H1 (cell line): ENCODE data around the gene KRTAP1-5. TPM values are rescaled to one million over a fixed set of nuclear protein-coding genes. Genes with fewer than 3 reads are reported as not detected.

Source experiments
- CTCF ChIA-PET: fragments of 300-600 bp; sonication (Branson Sonifier 250); formaldehyde crosslinking; loops from one replicate; lab custom pipeline; 2021; ENCODE audit not compliant: partially characterized antibody; lab: Charles Lee
- POLR2A ChIA-PET: fragments of 300-600 bp; sonication (Branson Sonifier 250); formaldehyde crosslinking; loops from one replicate; lab custom pipeline; 2021; ENCODE audit warnings: inconsistent platforms; ENCODE audit not compliant: partially characterized antibody; lab: Charles Lee
- DNase-seq, 2 experiments: peaks; one replicate each; pipeline versions ENCODE4 v3.0.0 to v3.0.0-alpha.2; 2010 to 2022; ENCODE audit warnings: low spot score in 2 of 2, low read depth in 1 of 2, mixed read lengths in 1 of 2
- FAIRE-seq: peaks from 2 replicates; lab custom pipeline; 2011; peaks lifted over from hg19 to GRCh38; lab: Jason Lieb, UNC
- H2AFZ ChIP-seq: 2 replicates; pipeline ENCODE4 v1.8.1; 2012; ENCODE audit warnings: low read length, inconsistent platforms
- H2AK5ac ChIP-seq: 2 replicates; pipeline ENCODE4 v1.6.1; 2013; ENCODE audit warnings: low read depth, low read length
- H2BK120ac ChIP-seq: replicated peaks from 2 replicates; pipeline ENCODE3; 2013; ENCODE audit warnings: low read depth, low read length, inconsistent platforms
- H2BK12ac ChIP-seq: 2 replicates; pipeline ENCODE4 v1.6.1; 2013; ENCODE audit warnings: low read depth, low read length
- H2BK15ac ChIP-seq: 2 replicates; pipeline ENCODE4 v1.6.1; 2013; ENCODE audit warnings: low read length
- H2BK20ac ChIP-seq: 2 replicates; pipeline ENCODE4 v1.6.1; 2013; ENCODE audit warnings: low read length
- H2BK5ac ChIP-seq: 2 replicates; pipeline ENCODE4 v1.6.1; 2013; ENCODE audit warnings: low read depth, low read length
- H3K14ac ChIP-seq: 2 replicates; pipeline ENCODE4 v1.6.1; 2013; ENCODE audit warnings: inconsistent platforms; ENCODE audit not compliant: insufficient read length
- H3K18ac ChIP-seq: 2 replicates; pipeline ENCODE4 v1.6.1; 2013; ENCODE audit warnings: low read length; ENCODE audit errors: extremely low read depth
- H3K23ac ChIP-seq: 2 replicates; pipeline ENCODE4 v1.6.1; 2013; ENCODE audit warnings: inconsistent platforms; ENCODE audit not compliant: insufficient read length
- H3K23me2 ChIP-seq: 2 replicates; pipeline ENCODE4 v1.6.1; 2013; ENCODE audit warnings: low read depth, low read length
- H3K27ac ChIP-seq: 2 replicates; pipeline ENCODE4 v1.6.1; 2011; ENCODE audit warnings: low read depth, low read length, inconsistent platforms
- H3K27me3 ChIP-seq, 4 experiments: replicated peaks in 1 of 4; 1 replicate in 1 of 4; 2 replicates in 3 of 4; pipeline versions ENCODE4 v1.6.1 to v1.8.1; 2011 to 2013; ENCODE audit warnings: low read length in 3 of 4, mild to moderate bottlenecking in 3 of 4, inconsistent platforms in 2 of 4, mixed read lengths in 2 of 4, moderate library complexity in 1 of 4; ENCODE audit not compliant: control insufficient read depth in 3 of 4, insufficient read depth in 3 of 4; ENCODE audit errors: extremely low read depth in 1 of 4
- H3K36me3 ChIP-seq, 4 experiments: 2 replicates each; pipeline versions ENCODE4 v1.6.1 to v1.8.1; 2011 to 2013; ENCODE audit warnings: mild to moderate bottlenecking in 4 of 4, low read length in 3 of 4, moderate library complexity in 2 of 4, control low read depth in 1 of 4, inconsistent platforms in 1 of 4; ENCODE audit not compliant: insufficient read depth in 4 of 4, control insufficient read depth in 2 of 4
- H3K4ac ChIP-seq: replicated peaks from 2 replicates; pipeline ENCODE3; 2013; ENCODE audit warnings: low read length, low read depth, mixed read lengths, inconsistent platforms; ENCODE audit not compliant: insufficient read length
- H3K4me1 ChIP-seq, 4 experiments: replicated peaks in 1 of 4; 1 replicate in 1 of 4; 2 replicates in 3 of 4; pipeline versions ENCODE4 v1.6.1 to v1.8.1; 2011 to 2013; ENCODE audit warnings: low read length in 3 of 4, inconsistent platforms in 2 of 4, mixed read lengths in 1 of 4; ENCODE audit not compliant: insufficient read depth in 4 of 4, control insufficient read depth in 3 of 4
- H3K4me2 ChIP-seq, 2 experiments: 2 replicates each; pipeline versions ENCODE4 v1.6.1 to v1.8.1; 2011 to 2013; ENCODE audit warnings: low read depth in 2 of 2, low read length in 2 of 2, control low read depth in 1 of 2, inconsistent platforms in 1 of 2, mild to moderate bottlenecking in 1 of 2; ENCODE audit not compliant: insufficient read depth in 1 of 2
- H3K4me3 ChIP-seq, 4 experiments: fragments of 200-600, 300-600 bp in 1 of 4; sonication (generic), shearing (Covaris generic), sonication (Bioruptor Twin) in 1 of 4; 2 replicates each; pipeline versions ENCODE4 v1.5.1 to v1.8.1; 2011 to 2016; ENCODE audit warnings: low read length in 4 of 4, low read depth in 3 of 4, control low read depth in 2 of 4, inconsistent platforms in 2 of 4, mild to moderate bottlenecking in 2 of 4, mixed read lengths in 1 of 4, moderate library complexity in 1 of 4; ENCODE audit not compliant: insufficient read depth in 2 of 4; ENCODE audit errors: extremely low read depth in 1 of 4
- H3K56ac ChIP-seq: replicated peaks from 2 replicates; pipeline ENCODE3; 2013; ENCODE audit warnings: low read depth, mild to moderate bottlenecking, mixed read lengths, low read length, inconsistent platforms; ENCODE audit not compliant: insufficient read length
- H3K79me1 ChIP-seq: 2 replicates; pipeline ENCODE4 v1.6.1; 2013; ENCODE audit warnings: low read depth, low read length, control low read depth
- H3K79me2 ChIP-seq, 2 experiments: 2 replicates each; pipeline versions ENCODE4 v1.6.1 to v1.8.1; 2012 to 2013; ENCODE audit warnings: low read length in 2 of 2, mild to moderate bottlenecking in 2 of 2, inconsistent platforms in 1 of 2; ENCODE audit not compliant: insufficient read depth in 2 of 2, control insufficient read depth in 1 of 2
- H3K9ac ChIP-seq, 4 experiments: replicated peaks in 1 of 4; 1 replicate in 1 of 4; 2 replicates in 3 of 4; pipeline versions ENCODE4 v1.6.1 to v1.8.1; 2011 to 2013; ENCODE audit warnings: low read depth in 3 of 4, low read length in 3 of 4, control low read depth in 2 of 4, mild to moderate bottlenecking in 2 of 4, moderate library complexity in 2 of 4, inconsistent platforms in 1 of 4; ENCODE audit errors: extremely low read depth in 1 of 4
- H3K9me3 ChIP-seq, 2 experiments: 2 replicates each; pipeline versions ENCODE4 v1.6.1 to v1.8.1; 2012 to 2013; ENCODE audit warnings: mild to moderate bottlenecking in 2 of 2, moderate library complexity in 2 of 2, control low read depth in 1 of 2, inconsistent platforms in 1 of 2, low read depth in 1 of 2, low read length in 1 of 2, mixed read lengths in 1 of 2; ENCODE audit not compliant: insufficient read depth in 2 of 2
- H4K20me1 ChIP-seq, 2 experiments: replicated peaks in 1 of 2; 2 replicates each; pipeline versions ENCODE3 to v1.8.1; 2011 to 2013; ENCODE audit warnings: inconsistent platforms in 2 of 2, low read length in 2 of 2, mild to moderate bottlenecking in 1 of 2; ENCODE audit not compliant: insufficient read depth in 2 of 2, control insufficient read depth in 1 of 2
- H4K5ac ChIP-seq: 2 replicates; pipeline ENCODE4 v1.6.1; 2013; ENCODE audit warnings: low read length, low read depth, mixed read lengths, inconsistent platforms; ENCODE audit not compliant: insufficient read length
- H4K8ac ChIP-seq: 2 replicates; pipeline ENCODE4 v1.8.0; 2013; ENCODE audit warnings: mild to moderate bottlenecking, moderate library complexity, low read length, inconsistent platforms; ENCODE audit not compliant: insufficient read depth; ENCODE audit errors: extremely low read depth
- H4K91ac ChIP-seq: replicated peaks from 2 replicates; pipeline ENCODE3; 2013; ENCODE audit warnings: low read length, mixed read lengths, inconsistent platforms; ENCODE audit not compliant: insufficient read length
- ASH2L ChIP-seq: fragments of 200-600, 300-600 bp; sonication (generic); IDR thresholded peaks from one replicate; pipeline ENCODE4 v1.7.1; 2017; ENCODE audit warnings: low read length
- BCL11A ChIP-seq, 2 experiments: IDR thresholded peaks; one replicate each; pipeline ENCODE4 v1.6.1; 2011; ENCODE audit warnings: low read depth in 2 of 2, low read length in 2 of 2, mild to moderate bottlenecking in 2 of 2
- CEBPB ChIP-seq: IDR thresholded peaks from 2 replicates; pipeline ENCODE4 v1.6.1; 2012; ENCODE audit warnings: low read depth, low read length
- POLR2A ChIP-seq, 2 experiments: IDR thresholded peaks; 1 replicate in 1 of 2; 2 replicates in 1 of 2; pipeline ENCODE4 v1.6.1; 2011; ENCODE audit warnings: low read depth in 2 of 2, low read length in 2 of 2, mild to moderate bottlenecking in 2 of 2; ENCODE audit errors: control extremely low read depth in 1 of 2
- POLR2AphosphoS5 ChIP-seq: IDR thresholded peaks from 2 replicates; pipeline ENCODE4 v1.6.1; 2011; ENCODE audit warnings: low read depth, low read length
- WGBS, 2 experiments: shearing (Covaris generic) in 1 of 2; methylation state at CpG; one replicate each; pipeline versions ENCODE4 v1.1.6 to v1.1.7; 2013 to 2015; ENCODE audit warnings: low lambda C conversion rate in 2 of 2, mixed read lengths in 2 of 2, inconsistent platforms in 1 of 2, low coverage in 1 of 2, missing lambda C conversion rate in 1 of 2; ENCODE audit not compliant: insufficient replicate concordance in 2 of 2, insufficient coverage in 1 of 2, insufficient read length in 1 of 2; ENCODE audit errors: extremely low coverage in 1 of 2, missing lambda C conversion rate in 1 of 2; 5-methylcytosine and 5-hydroxymethylcytosine counted together
- polyA plus RNA-seq, 7 experiments: library from polyadenylated mRNA; depleted of rRNA in 3 of 7; stranded (reverse) in 5 of 7; unstranded in 2 of 7; fragments of >200 nt in 5 of 7; fragments of 200-250 nt in 2 of 7; gene quantifications; 1 replicate in 5 of 7; 2 replicates in 1 of 7; 4 replicates in 1 of 7; pipeline versions ENCODE4 v1.2.1 to v1.2.3, GENCODE V29; 2011 to 2013; ENCODE audit warnings: missing spikeins in 2 of 7, mixed read lengths in 2 of 7
- total RNA-seq: library from RNA; stranded (reverse); fragmentation: NEBNext Ultra II Directional; extraction: Animal tissue kit (Norgen Biotek cat#: 25700); gene quantifications from 2 replicates; pipeline ENCODE4 v1.2.1, GENCODE V29; 2021

KRTAP1-5 gene
- total and polyA plus RNA-seq, 2 of the 8 experiments (the other 6 are each of a cell fraction or from before 2014, with no cell fraction given): not detected

- H4K20me1 ChIP-seq: no peaks in the 10 kb centered on the region
- no peaks in the 10 kb centered on the region for H3K79me2 ChIP-seq
- H3K27ac ChIP-seq: no peak overlapping the region
- H3K14ac ChIP-seq: no peak overlapping the region
- no peaks in the 10 kb centered on the region for H3K9me3 ChIP-seq
- H4K91ac ChIP-seq: no peak overlapping the region
- no peaks in the 10 kb centered on the region for H3K36me3 ChIP-seq
- H2BK5ac ChIP-seq: no peak overlapping the region
- H3K4me2 ChIP-seq: no peak overlapping the region
- 96% methylated on average over 1 of the region's 1 CpG; no CpG with 5 or more reads in 1 of the 2 experiments for WGBS, 2 experiments
- no peak for DNase-seq
- no peaks in the 10 kb centered on the region for H3K23me2 ChIP-seq
- no peaks in the 10 kb centered on the region for H3K79me1 ChIP-seq
- no peak overlapping the region for H3K18ac ChIP-seq
- H3K56ac ChIP-seq: no peak overlapping the region
- H2BK20ac ChIP-seq: no peak overlapping the region
- ChIA-PET POLR2A (no interaction called here), CTCF (interaction anchor here (1.4 kb wide), 1 partner anchor 584 kb away, joined by 3 read pairs; no protein-coding TSS in a partner anchor)
- H2BK15ac ChIP-seq: no peak overlapping the region
- no peak overlapping the region for H2BK12ac ChIP-seq
- H2AK5ac ChIP-seq: no peak overlapping the region
- H3K4me1 ChIP-seq: no peaks in the 10 kb centered on the region
- no peak for FAIRE-seq
- no peaks in the 10 kb centered on the region for H3K27me3 ChIP-seq
- H4K5ac ChIP-seq: no peak overlapping the region
- no peak overlapping the region for H3K23ac ChIP-seq
- no peak overlapping the region for H3K4ac ChIP-seq
- TF ChIP-seq ASH2L (no peak), POLR2AphosphoS5 (no peak), CEBPB (no peak), BCL11A (IDR thresholded peaks at IDR 0.05; ENCODE audit: low read depth in 2 of 2, low read length in 2 of 2) (no peak), POLR2A (IDR thresholded peaks at IDR 0.05; ENCODE audit: control extremely low read depth in 1 of 2, low read depth in 2 of 2, low read length in 2 of 2) (no peak)
- no peak overlapping the region for H3K9ac ChIP-seq
- H3K4me3 ChIP-seq: no peak overlapping the region
- H4K8ac ChIP-seq: no peak overlapping the region
- H2BK120ac ChIP-seq: no peak overlapping the region
- H2AFZ ChIP-seq: no peak overlapping the region
Observed at GRCh38 chr17:41064301-41064700, 37.3 kb upstream of the KRTAP1-5 start.
